GM18870 (cell line): ENCODE measurements around the gene MRPL55.

ENCODE experiments used
- ATAC-seq: cut with Tn5 transposase; IDR thresholded peaks from one replicate; pipeline ENCODE4 v1.9.1; 2021; ENCODE audit warnings: moderate library complexity; ENCODE audit not compliant: unreplicated experiment

Gene MRPL55

GRCh38 chr1:228073857-228074545, 35.1 kb downstream of the MRPL55 start:
- no peak for ATAC-seq

- no peak for ATAC-seq
Measured at GRCh38 chr1:228073061-228073856, 35.8 kb downstream of the MRPL55 start.

- no peak for ATAC-seq
Measured at GRCh38 chr1:228072658-228073043, 36.4 kb downstream of the MRPL55 start.

- no peak for ATAC-seq
Measured at GRCh38 chr1:228071839-228072657, 37.1 kb downstream of the MRPL55 start.

GRCh38 chr1:228070851-228071250, 38.2 kb downstream of the MRPL55 start:
- ATAC-seq, result no peak

GRCh38 chr1:228070173-228070572, 38.9 kb downstream of the MRPL55 start:
- ATAC-seq, result no peak

GRCh38 chr1:228068359-228068758, 40.7 kb downstream of the MRPL55 start:
- no peak for ATAC-seq

GRCh38 chr1:228066891-228067654, 42.0 kb downstream of the MRPL55 start:
- ATAC-seq, result no peak

- ATAC-seq, result no peak
Measured at GRCh38 chr1:228066416-228066815, 42.7 kb downstream of the MRPL55 start.

- ATAC-seq, result no peak
Measured at GRCh38 chr1:228065543-228066347, 43.4 kb downstream of the MRPL55 start.

- ATAC-seq, result no peak
Measured at GRCh38 chr1:228064741-228065542, 44.2 kb downstream of the MRPL55 start.

GRCh38 chr1:228064296-228064695, 44.8 kb downstream of the MRPL55 start:
- ATAC-seq, result no peak

GRCh38 chr1:228063251-228064191, 45.6 kb downstream of the MRPL55 start:
- no peak for ATAC-seq

- no peak for ATAC-seq
Measured at GRCh38 chr1:228062812-228063211, 46.3 kb downstream of the MRPL55 start.

GRCh38 chr1:228062085-228062791, 46.9 kb downstream of the MRPL55 start:
- no peak for ATAC-seq

GRCh38 chr1:228061411-228062084, 47.6 kb downstream of the MRPL55 start:
- ATAC-seq, result no peak
